ENCODE results near the gene CTDP1. TPM values are rescaled to one million over a fixed set of nuclear protein-coding genes. Genes with fewer than 3 reads are reported as not detected.

Gene CTDP1
- total RNA-seq, 1 experiment from 2014 or later = 22.5 TPM

DNA sequence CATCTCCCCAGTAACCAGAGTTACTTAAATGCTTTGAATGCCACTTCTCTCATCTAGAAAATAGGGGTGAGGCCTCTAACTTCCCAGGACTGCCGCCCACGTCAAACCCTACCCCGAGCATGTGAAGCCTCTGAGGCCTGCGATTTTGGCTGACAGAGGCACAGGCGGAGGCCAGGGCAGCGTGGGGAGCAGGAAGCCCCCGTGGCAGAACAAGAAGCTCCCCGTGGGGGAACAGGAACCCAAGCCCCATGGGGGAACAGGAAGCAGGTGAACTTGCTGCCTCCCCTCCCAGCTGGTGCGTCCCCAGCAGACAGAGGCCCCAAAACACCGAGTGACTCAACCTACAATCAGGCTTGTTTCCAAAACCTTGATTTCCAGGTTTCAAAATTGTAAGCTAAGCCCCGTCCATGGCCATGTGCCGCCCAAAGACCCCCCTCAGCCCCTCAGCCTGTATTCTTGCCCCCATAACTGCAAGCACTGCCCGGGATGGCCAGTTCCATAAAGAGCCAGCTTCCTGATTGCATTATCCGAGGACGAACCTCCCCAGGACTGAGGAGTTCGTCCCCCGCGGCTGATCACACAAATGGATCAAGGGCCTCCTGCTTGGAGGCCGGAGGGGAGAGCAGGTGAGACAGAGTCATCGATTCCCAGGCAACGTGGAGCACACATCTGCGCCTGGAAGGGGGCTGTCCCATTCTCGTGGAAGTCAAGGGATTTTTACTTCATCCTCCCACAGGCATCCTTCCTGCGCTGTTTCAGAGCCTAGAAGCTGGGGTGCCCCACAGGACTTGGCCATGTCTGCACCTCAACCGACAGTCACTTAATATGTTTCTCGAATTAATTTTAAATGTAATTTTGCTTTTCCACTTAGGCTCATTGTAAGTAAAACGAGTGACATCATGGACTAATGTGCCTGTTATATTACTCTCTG is 36.3 kb upstream of the CTDP1 start:
- TF ChIP-seq EZH2 (IDR thresholded peaks at IDR 0.05; ENCODE audit: borderline replicate concordance, low read depth, low read length, poor library complexity, severe bottlenecking) = no peak
- TF ChIP-seq, protein P1, sequence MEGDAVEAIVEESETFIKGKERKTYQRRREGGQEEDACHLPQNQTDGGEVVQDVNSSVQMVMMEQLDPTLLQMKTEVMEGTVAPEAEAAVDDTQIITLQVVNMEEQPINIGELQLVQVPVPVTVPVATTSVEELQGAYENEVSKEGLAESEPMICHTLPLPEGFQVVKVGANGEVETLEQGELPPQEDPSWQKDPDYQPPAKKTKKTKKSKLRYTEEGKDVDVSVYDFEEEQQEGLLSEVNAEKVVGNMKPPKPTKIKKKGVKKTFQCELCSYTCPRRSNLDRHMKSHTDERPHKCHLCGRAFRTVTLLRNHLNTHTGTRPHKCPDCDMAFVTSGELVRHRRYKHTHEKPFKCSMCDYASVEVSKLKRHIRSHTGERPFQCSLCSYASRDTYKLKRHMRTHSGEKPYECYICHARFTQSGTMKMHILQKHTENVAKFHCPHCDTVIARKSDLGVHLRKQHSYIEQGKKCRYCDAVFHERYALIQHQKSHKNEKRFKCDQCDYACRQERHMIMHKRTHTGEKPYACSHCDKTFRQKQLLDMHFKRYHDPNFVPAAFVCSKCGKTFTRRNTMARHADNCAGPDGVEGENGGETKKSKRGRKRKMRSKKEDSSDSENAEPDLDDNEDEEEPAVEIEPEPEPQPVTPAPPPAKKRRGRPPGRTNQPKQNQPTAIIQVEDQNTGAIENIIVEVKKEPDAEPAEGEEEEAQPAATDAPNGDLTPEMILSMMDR (conservative IDR thresholded peaks at IDR 0.05; ENCODE audit: low read depth, low read length) = no peak
- no peak overlapping the region for H3K27ac ChIP-seq (ENCODE audit: low read depth, low read length, poor library complexity, severe bottlenecking)
- CTCF ChIA-PET = interaction anchor here (1.2 to 1.3 kb wide), 2 partner anchors 253 to 263 kb away, joined by 3 to 7 read pairs; no protein-coding TSS in a partner anchor
- POLR2A ChIA-PET (ENCODE audit: low non-redundant PET) = no interaction called here
- peak; percentile 35 for DNase-seq (ENCODE audit: low spot score)
- peaks cover 15% of the 10 kb centered on the region for H3K4me1 ChIP-seq (ENCODE audit: insufficient read depth, low read length, poor library complexity, severe bottlenecking)
- H3K9me3 ChIP-seq (ENCODE audit: low read depth, low read length, poor library complexity, severe bottlenecking) = no peaks in the 10 kb centered on the region
- BruUV-seq (replicated peaks) = no TSS peak
- intact Hi-C loops (cut with micrococcal nuclease; ENCODE audit: unreplicated experiment) = loop anchor here (5.0 kb wide), 1 partner anchor 116 kb away; no protein-coding TSS in a partner anchor
- no peak overlapping the region for H3K4me3 ChIP-seq (ENCODE audit: low read depth, low read length, poor library complexity, severe bottlenecking)
- no peaks in the 10 kb centered on the region for H3K36me3 ChIP-seq (ENCODE audit: insufficient read depth, low read length, poor library complexity, severe bottlenecking)
- no peaks in the 10 kb centered on the region for H3K27me3 ChIP-seq (replicated peaks; ENCODE audit: insufficient read depth, low read depth, low read length, poor library complexity)

DNA sequence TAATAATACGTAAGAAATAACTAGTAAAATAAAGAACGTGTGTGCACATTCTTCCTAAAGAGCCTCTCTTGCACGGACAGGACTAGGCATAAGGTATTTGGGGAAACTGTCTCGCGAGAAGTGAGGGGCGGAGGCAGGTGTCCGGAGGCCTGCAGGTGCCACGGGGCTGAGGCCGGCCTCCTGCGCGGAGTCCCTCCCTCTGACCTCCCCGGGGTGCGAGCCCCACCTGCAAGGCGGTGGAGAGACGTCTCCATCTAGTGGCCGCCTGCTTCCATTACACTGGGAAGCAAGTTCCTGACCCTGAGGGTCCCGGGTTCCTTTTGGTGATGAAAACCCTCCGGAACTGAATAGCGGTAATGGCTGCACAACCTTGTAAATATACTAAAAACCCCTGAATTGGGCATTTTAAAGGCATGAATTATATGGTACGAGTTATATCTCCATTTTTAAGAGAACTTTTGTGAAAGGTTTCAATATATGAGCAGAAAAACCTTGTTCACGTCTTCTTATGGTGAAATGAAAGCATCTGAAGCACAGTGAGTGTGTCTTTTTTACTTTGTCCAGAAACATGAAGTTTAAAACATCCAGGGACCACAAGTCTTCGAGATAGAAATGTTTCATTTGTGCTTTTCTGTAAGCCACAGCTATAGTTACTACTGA is 35.5 kb upstream of the CTDP1 start:
- H3K4me1 ChIP-seq (ENCODE audit: insufficient read depth, low read length, poor library complexity, severe bottlenecking) = peaks cover 15% of the 10 kb centered on the region
- peak; percentile 61 for DNase-seq (ENCODE audit: low spot score)
- intact Hi-C loops (cut with micrococcal nuclease; ENCODE audit: unreplicated experiment) = loop anchor here (1.0 to 5.0 kb wide), 2 partner anchors 117 to 265 kb away; no protein-coding TSS in a partner anchor
- H3K9me3 ChIP-seq (ENCODE audit: low read depth, low read length, poor library complexity, severe bottlenecking) = no peaks in the 10 kb centered on the region
- no peak for TF ChIP-seq EZH2 (IDR thresholded peaks at IDR 0.05; ENCODE audit: borderline replicate concordance, low read depth, low read length, poor library complexity, severe bottlenecking)
- TF ChIP-seq, protein P1 (conservative IDR thresholded peaks at IDR 0.05; ENCODE audit: low read depth, low read length) = peak; percentile 95
- no peak overlapping the region for H3K4me3 ChIP-seq (ENCODE audit: low read depth, low read length, poor library complexity, severe bottlenecking)
- no peaks in the 10 kb centered on the region for H3K27me3 ChIP-seq (replicated peaks; ENCODE audit: insufficient read depth, low read depth, low read length, poor library complexity)
- BruUV-seq (replicated peaks) = no TSS peak
- H3K36me3 ChIP-seq (ENCODE audit: insufficient read depth, low read length, poor library complexity, severe bottlenecking) = no peaks in the 10 kb centered on the region
- CTCF ChIA-PET = interaction anchor here (1.2 to 1.3 kb wide), 2 partner anchors 254 to 263 kb away, joined by 3 to 7 read pairs; no protein-coding TSS in a partner anchor
- H3K27ac ChIP-seq (ENCODE audit: low read depth, low read length, poor library complexity, severe bottlenecking) = no peak overlapping the region
- POLR2A ChIA-PET (ENCODE audit: low non-redundant PET) = no interaction called here

DNA sequence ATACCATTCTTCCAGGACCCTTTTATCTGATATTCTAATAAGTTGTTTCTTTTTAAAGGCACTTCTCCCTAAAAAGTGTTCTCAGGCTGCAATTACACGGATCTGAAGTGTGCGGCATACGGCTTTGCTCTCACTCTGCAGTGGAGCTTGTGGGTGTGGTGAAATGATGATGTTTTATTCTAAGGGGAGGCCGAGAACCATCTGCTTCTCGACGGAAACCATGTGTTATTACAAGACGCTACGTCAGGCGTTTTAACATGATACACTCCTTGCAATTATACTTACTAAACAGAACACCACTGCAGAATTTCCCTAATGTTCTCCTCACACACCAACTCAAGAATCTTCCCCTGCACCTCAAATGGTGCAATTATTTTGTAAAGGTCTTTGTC is 34.9 kb upstream of the CTDP1 start:
- H3K27ac ChIP-seq (ENCODE audit: low read depth, low read length, poor library complexity, severe bottlenecking) = no peak overlapping the region
- H3K9me3 ChIP-seq (ENCODE audit: low read depth, low read length, poor library complexity, severe bottlenecking) = no peaks in the 10 kb centered on the region
- peaks cover 15% of the 10 kb centered on the region for H3K4me1 ChIP-seq (ENCODE audit: insufficient read depth, low read length, poor library complexity, severe bottlenecking)
- no peaks in the 10 kb centered on the region for H3K27me3 ChIP-seq (replicated peaks; ENCODE audit: insufficient read depth, low read depth, low read length, poor library complexity)
- no peaks in the 10 kb centered on the region for H3K36me3 ChIP-seq (ENCODE audit: insufficient read depth, low read length, poor library complexity, severe bottlenecking)
- no peak overlapping the region for H3K4me3 ChIP-seq (ENCODE audit: low read depth, low read length, poor library complexity, severe bottlenecking)
- no peak for TF ChIP-seq EZH2 (IDR thresholded peaks at IDR 0.05; ENCODE audit: borderline replicate concordance, low read depth, low read length, poor library complexity, severe bottlenecking)
- TF ChIP-seq, protein P1 (conservative IDR thresholded peaks at IDR 0.05; ENCODE audit: low read depth, low read length) = no peak
- intact Hi-C loops (cut with micrococcal nuclease; ENCODE audit: unreplicated experiment) = loop anchor here (1.0 to 5.0 kb wide), 2 partner anchors 117 to 265 kb away; no protein-coding TSS in a partner anchor
- no TSS peak for BruUV-seq (replicated peaks)
- no peak for DNase-seq (ENCODE audit: low spot score)
- POLR2A ChIA-PET (ENCODE audit: low non-redundant PET) = no interaction called here
- CTCF ChIA-PET = interaction anchor here (1.2 kb wide), 1 partner anchor 254 kb away, joined by 3 read pairs; no protein-coding TSS in a partner anchor

Data from A673 (cell line).